GM12801 (cell line): Measurements from ENCODE around the gene PDGFRB.

Experiments
- TF ChIP-seq, protein P1 (sequence below): IDR thresholded peaks from one replicate; pipeline ENCODE4 v1.5.1; 2011; ENCODE audit warnings: control low read depth; ENCODE audit not compliant: insufficient read length; ENCODE audit errors: extremely low read depth

PDGFRB gene

DNA sequence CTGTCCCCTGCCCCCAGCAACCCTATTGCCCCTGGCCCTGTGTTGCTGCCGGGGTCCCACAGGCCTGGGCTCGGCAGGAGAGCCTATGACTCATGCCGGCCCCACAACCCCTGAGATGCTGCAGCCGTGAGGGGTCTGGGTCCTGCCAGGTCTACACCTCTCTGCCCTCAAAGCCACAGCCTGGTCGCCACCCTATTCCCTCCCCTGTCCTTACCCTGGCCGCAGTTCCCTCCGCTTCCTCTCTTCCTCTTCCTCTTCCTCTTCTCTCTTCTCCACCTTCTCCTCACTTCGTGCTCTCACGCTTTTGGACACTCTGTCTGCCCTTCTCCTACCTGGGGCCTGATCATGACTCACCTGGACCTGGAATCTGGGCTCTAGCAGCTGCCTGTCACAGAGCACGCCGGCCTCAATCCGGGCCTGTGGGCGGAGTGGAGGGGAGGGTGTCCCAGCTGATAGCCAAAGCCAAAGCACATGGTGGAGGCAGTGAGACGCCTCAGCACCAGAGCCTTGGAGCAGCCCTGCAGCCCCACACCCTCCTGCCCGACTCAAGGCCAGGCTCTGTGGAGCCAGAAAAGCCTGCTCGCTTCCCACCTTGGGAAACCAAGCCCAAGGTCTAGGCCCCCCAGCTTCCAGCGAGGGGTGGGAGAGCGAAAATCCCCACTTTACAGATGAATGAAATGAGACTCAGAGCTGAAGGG, 42.4 kb downstream of the PDGFRB start:
- TF ChIP-seq, protein P1, sequence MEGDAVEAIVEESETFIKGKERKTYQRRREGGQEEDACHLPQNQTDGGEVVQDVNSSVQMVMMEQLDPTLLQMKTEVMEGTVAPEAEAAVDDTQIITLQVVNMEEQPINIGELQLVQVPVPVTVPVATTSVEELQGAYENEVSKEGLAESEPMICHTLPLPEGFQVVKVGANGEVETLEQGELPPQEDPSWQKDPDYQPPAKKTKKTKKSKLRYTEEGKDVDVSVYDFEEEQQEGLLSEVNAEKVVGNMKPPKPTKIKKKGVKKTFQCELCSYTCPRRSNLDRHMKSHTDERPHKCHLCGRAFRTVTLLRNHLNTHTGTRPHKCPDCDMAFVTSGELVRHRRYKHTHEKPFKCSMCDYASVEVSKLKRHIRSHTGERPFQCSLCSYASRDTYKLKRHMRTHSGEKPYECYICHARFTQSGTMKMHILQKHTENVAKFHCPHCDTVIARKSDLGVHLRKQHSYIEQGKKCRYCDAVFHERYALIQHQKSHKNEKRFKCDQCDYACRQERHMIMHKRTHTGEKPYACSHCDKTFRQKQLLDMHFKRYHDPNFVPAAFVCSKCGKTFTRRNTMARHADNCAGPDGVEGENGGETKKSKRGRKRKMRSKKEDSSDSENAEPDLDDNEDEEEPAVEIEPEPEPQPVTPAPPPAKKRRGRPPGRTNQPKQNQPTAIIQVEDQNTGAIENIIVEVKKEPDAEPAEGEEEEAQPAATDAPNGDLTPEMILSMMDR = no peak

DNA sequence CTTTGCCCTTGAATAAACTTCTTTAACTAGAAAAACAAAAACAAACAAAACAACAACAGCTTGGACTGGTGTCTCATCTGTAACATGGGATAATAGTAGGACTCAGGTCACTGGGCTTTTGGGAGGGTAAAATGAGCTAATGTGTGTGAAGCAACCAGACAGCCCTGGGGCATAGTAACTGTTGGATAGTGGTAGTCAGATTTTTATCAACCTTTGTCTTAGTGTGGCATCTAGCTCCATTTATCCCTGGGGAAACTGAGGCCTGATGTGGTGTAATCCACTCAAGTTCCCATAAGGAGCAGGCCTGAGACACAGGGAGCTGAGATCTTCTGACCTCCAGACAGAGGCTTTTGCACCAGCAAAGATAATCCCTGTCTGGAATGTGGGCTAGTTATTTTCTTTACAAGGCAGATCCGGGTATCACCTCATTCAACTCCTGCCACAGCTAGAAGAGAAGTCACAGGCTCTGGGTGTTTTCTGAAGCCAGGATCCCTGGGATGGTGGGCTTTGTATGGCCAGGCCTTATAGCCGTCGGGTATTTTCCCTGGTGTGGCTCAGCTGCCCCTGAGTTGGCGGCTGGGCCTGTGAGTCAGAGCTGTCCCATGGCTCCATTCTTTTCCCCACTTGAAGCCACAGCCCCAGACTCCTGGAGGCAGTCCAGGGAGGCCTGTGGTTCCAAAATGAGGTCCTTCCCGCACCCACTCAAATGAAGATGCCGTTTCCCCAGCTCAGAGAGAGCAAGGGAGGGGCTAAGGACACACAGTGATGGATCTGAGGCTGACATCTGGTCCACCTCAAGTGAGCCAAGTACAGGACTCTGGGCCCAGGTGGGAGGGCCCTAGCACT, 43.2 kb downstream of the PDGFRB start:
- TF ChIP-seq, protein P1 = no peak

DNA sequence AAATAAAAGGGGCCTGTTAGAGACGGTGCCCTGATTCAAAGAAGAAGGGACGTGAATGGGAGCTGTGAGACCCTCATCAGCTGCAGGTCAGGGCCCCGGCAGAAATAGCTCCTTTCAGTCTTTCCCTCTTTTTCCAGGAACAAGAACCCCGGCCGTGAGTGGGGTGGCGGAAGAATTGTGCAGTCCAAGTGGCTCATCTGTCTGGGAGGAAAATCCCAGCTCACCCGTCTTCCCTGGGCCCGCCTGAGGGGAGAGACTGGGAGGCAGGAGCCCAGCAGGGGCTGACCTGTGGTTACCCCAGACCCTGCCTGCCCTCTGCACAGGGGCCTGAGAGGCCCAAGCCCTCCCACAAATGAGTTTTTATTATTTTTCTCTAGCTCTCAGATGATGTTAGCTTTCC, 44.5 kb downstream of the PDGFRB start:
- TF ChIP-seq, protein P1 = no peak

DNA sequence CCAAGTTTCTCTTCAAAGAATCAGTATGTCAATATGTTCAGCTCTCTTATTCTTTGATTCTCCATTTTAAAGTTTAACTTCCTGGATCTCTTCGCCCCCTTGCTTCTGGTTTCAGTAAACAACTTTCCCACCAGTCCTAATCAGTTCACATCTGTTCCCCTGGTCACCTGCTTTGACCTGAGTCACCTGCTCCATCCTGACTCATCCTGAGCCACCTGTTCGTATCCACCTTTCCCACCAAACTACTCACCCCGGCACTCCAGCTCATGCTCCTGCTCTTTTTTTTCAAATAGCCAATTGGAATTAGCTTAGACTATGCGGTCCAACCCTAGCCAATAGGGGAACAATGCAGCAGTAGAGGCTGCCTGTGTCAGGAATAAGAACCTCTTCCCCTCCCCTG, 45.7 kb downstream of the PDGFRB start:
- TF ChIP-seq, protein P1 = no peak

DNA sequence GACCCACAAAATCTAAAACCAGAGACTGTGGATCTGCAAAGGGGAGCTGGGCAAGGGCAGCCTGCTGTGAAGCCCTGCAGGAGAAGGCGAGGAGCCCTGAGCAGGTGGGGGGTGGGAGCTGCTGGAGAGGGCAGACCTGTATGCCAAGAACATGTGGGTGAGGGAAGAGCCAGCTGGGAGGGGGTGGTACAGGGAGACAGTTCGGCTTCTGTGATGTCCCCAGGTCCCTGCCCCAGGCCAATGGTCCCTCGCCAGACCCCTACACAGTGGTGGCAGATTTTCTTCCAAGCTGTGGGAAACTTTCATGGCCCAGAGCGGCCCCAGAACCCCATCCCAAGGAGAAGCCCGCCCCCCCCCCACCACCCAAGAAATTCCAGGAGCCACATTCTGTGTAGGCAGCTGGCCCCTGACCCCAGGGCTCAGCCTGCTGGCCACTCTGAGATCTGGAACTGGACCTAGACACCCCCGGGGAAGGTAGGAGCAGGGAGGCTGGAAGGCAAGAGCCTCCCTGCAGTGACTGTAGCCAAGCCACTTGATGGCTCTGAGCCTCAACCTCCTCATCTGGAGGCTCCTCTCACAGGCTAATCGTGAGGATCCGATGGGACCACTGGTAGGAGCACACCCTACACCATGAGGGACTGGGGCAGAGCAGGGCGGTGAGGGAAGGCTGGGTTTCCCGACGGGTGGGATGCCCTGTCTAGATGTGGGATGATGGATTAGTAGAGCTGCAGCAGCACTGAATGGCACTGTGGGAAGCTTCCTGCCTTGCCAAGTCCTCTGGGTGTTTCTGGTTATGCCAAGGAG, 46.7 kb downstream of the PDGFRB start:
- TF ChIP-seq, protein P1 = no peak

DNA sequence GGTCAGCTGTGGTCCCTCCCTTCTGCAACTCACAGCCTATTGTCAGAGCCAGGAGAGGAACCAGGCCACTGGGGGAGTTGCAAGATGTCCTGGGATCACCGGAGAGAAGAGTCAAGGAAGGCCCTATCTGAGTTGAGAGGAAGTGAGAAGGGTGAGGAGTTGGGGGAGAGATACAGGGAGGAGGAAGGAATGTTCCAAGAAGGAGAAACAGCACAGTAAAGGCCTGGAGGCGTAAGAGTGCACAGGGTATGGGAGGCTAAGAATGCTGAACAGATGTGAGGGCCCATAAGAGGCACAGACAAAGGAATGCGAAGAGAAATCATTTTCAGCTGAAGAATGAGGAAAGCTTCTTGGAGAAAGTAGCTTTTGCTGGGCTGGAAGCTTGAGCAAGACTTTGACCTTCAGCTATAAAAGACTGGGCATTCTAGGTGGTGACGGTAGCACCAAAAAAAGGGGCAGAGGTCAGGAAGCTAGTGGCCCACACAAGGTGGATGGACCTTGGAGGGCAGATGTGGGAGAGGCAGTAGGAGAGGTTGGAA, 47.7 kb downstream of the PDGFRB start:
- TF ChIP-seq, protein P1 = no peak
